WTC11 (cell line): Measurements from ENCODE around the gene MYH11. TPM values are rescaled to one million over a fixed set of nuclear protein-coding genes. Genes with fewer than 3 reads are reported as not detected.

Experiments used
- ATAC-seq: fragments of 200-7000 bp; cut with Tn5 transposase; 2 replicates; pipeline ENCODE4 v1.10.0; 2021; ENCODE audit warnings: mild to moderate bottlenecking, moderate library complexity
- CTCF ChIA-PET: fragments of 300-600 bp; sonication (Branson Sonifier 250); formaldehyde crosslinking; loops from one replicate; lab custom pipeline; 2021; ENCODE audit warnings: antibody characterized with exemption; lab: Charles Lee
- POLR2A ChIA-PET: fragments of 350-600 bp; sonication (Branson Sonifier 250); formaldehyde crosslinking; loops from one replicate; lab custom pipeline; 2021; ENCODE audit warnings: antibody characterized with exemption; lab: Charles Lee
- DNase-seq: peaks from one replicate; pipeline ENCODE4 v3.0.0; 2021; ENCODE audit warnings: low spot score
- H3K27ac Mint-ChIP-seq: 2 replicates; pipeline ENCODE4 v1.8.0; 2021; ENCODE audit warnings: mixed read lengths
- H3K27me3 Mint-ChIP-seq: 2 replicates; pipeline ENCODE4 v1.8.0; 2021; ENCODE audit warnings: low read depth, mild to moderate bottlenecking, moderate library complexity, mixed read lengths
- H3K36me3 Mint-ChIP-seq: 2 replicates; pipeline ENCODE4 v1.8.0; 2021; ENCODE audit warnings: mixed read lengths
- H3K4me1 Mint-ChIP-seq: 2 replicates; pipeline ENCODE4 v1.8.0; 2022; ENCODE audit warnings: mixed read lengths
- H3K4me3 Mint-ChIP-seq: 2 replicates; pipeline ENCODE4 v1.8.0; 2021; ENCODE audit warnings: mild to moderate bottlenecking, moderate library complexity, mixed read lengths
- H3K9me3 Mint-ChIP-seq: 2 replicates; pipeline ENCODE4 v1.8.0; 2021; ENCODE audit warnings: mixed read lengths
- ATF1 ChIP-seq: sonication (generic); formaldehyde crosslinking; IDR thresholded peaks from 2 replicates; pipeline ENCODE4 v1.8.1; 2023; ENCODE audit warnings: mild to moderate bottlenecking, moderate library complexity, missing genetic modification reagents
- ATF2 ChIP-seq: sonication (generic); formaldehyde crosslinking; IDR thresholded peaks from 2 replicates; pipeline ENCODE4 v1.8.1; 2022; ENCODE audit warnings: low read depth, missing genetic modification reagents, borderline replicate concordance
- CREM ChIP-seq: sonication (generic); formaldehyde crosslinking; IDR thresholded peaks from 2 replicates; pipeline ENCODE4 v1.8.1; 2022; ENCODE audit warnings: mild to moderate bottlenecking, missing genetic modification reagents, moderate library complexity
- CTCF ChIP-seq: fragments of 200-600 bp; IDR thresholded peaks from 2 replicates; pipeline ENCODE4 v1.8.0; 2022; ENCODE audit warnings: antibody characterized with exemption
- E2F4 ChIP-seq: sonication (generic); formaldehyde crosslinking; IDR thresholded peaks from 2 replicates; pipeline ENCODE4 v1.8.1; 2022; ENCODE audit warnings: low read depth, mild to moderate bottlenecking, moderate library complexity, missing genetic modification reagents, borderline replicate concordance
- FOXK1 ChIP-seq: sonication (generic); formaldehyde crosslinking; IDR thresholded peaks from 2 replicates; pipeline ENCODE4 v1.8.0; 2022; ENCODE audit warnings: mild to moderate bottlenecking, moderate library complexity, missing genetic modification reagents
- FOXP1 ChIP-seq: sonication (generic); formaldehyde crosslinking; IDR thresholded peaks from 2 replicates; pipeline ENCODE4 v1.8.0; 2022; ENCODE audit warnings: missing genetic modification reagents, mild to moderate bottlenecking, moderate library complexity, borderline replicate concordance
- GTF2I ChIP-seq: fragments of 250-450 bp; sonication (Bioruptor Pico); conservative IDR thresholded peaks from 2 replicates; pipeline ENCODE4 v1.4.0; 2021; ENCODE audit warnings: mild to moderate bottlenecking
- HMGA2 ChIP-seq: fragments of 250-450 bp; sonication (Bioruptor Pico); IDR thresholded peaks from 2 replicates; pipeline ENCODE4 v1.4.0; 2021; ENCODE audit warnings: mild to moderate bottlenecking, moderate library complexity
- IRF2 ChIP-seq: sonication (generic); formaldehyde crosslinking; IDR thresholded peaks from 2 replicates; pipeline ENCODE4 v1.8.0; 2022; ENCODE audit warnings: low read depth, missing genetic modification reagents, borderline replicate concordance
- JAZF1 ChIP-seq: fragments of 250-450 bp; sonication (Bioruptor Pico); IDR thresholded peaks from 2 replicates; pipeline ENCODE4 v1.9.0; 2021; ENCODE audit warnings: moderate library complexity, mild to moderate bottlenecking, inconsistent platforms
- MYBL2 ChIP-seq: sonication (generic); formaldehyde crosslinking; IDR thresholded peaks from 2 replicates; pipeline ENCODE4 v1.8.1; 2023; ENCODE audit warnings: mild to moderate bottlenecking, moderate library complexity, missing genetic modification reagents
- PRDM15 ChIP-seq: sonication (generic); formaldehyde crosslinking; IDR thresholded peaks from 2 replicates; pipeline ENCODE4 v1.8.0; 2022; ENCODE audit warnings: missing genetic modification reagents
- PRRX2 ChIP-seq: fragments of 250-450 bp; sonication (Bioruptor Pico); IDR thresholded peaks from 2 replicates; pipeline ENCODE4 v1.8.0; 2021; ENCODE audit warnings: mild to moderate bottlenecking
- RELA ChIP-seq: sonication (generic); formaldehyde crosslinking; IDR thresholded peaks from 2 replicates; pipeline ENCODE4 v1.8.1; 2022; ENCODE audit warnings: missing genetic modification reagents, mild to moderate bottlenecking, borderline replicate concordance
- RORB ChIP-seq: fragments of 250-450 bp; sonication (Bioruptor Pico); IDR thresholded peaks from 2 replicates; pipeline ENCODE4 v1.9.0; 2021; ENCODE audit warnings: mild to moderate bottlenecking
- SP1 ChIP-seq: sonication (generic); formaldehyde crosslinking; conservative IDR thresholded peaks from 2 replicates; pipeline ENCODE4 v1.8.1; 2022; ENCODE audit warnings: missing genetic modification reagents
- ZMAT4 ChIP-seq: fragments of 250-450 bp; sonication (Bioruptor Pico); IDR thresholded peaks from 2 replicates; pipeline ENCODE4 v1.9.0; 2021; ENCODE audit warnings: mild to moderate bottlenecking
- ZNF121 ChIP-seq: sonication (generic); formaldehyde crosslinking; IDR thresholded peaks from 2 replicates; pipeline ENCODE4 v1.8.0; 2023; ENCODE audit warnings: missing genetic modification reagents
- ZNF219 ChIP-seq: sonication (generic); formaldehyde crosslinking; IDR thresholded peaks from 2 replicates; pipeline ENCODE4 v1.8.0; 2023; ENCODE audit warnings: missing genetic modification reagents, mild to moderate bottlenecking, borderline replicate concordance
- ZNF232 ChIP-seq: sonication (generic); formaldehyde crosslinking; IDR thresholded peaks from 2 replicates; pipeline ENCODE4 v1.8.0; 2022; ENCODE audit warnings: mild to moderate bottlenecking, missing genetic modification reagents
- ZNF263 ChIP-seq: sonication (generic); formaldehyde crosslinking; IDR thresholded peaks from 2 replicates; pipeline ENCODE4 v1.8.1; 2022; ENCODE audit warnings: low read depth, mild to moderate bottlenecking, moderate library complexity, missing genetic modification reagents
- ZNF396 ChIP-seq: fragments of 250-450 bp; sonication (Bioruptor Pico); IDR thresholded peaks from 2 replicates; pipeline ENCODE4 v1.8.0; 2021; ENCODE audit warnings: mild to moderate bottlenecking, moderate library complexity, borderline replicate concordance
- ZNF423 ChIP-seq: fragments of 250-450 bp; sonication (Bioruptor Pico); IDR thresholded peaks from 2 replicates; pipeline ENCODE4 v2.1.2; 2022; ENCODE audit warnings: mild to moderate bottlenecking, moderate library complexity
- total RNA-seq: library from RNA; stranded (reverse); gene quantifications from 3 replicates; pipeline ENCODE4 v1.2.3, GENCODE V29; 2021

MYH11 gene
- total RNA-seq, 1 experiment from 2014 or later: 0.74 TPM

GRCh38 chr16:15703029-15703736 is 153.6 kb downstream of the MYH11 start (continued):
- TF ChIP-seq E2F4 (CRISPR knock-in tag): no peak
- no peak for TF ChIP-seq ATF1 (CRISPR knock-in tag)
- no peak for TF ChIP-seq ZNF219
- no peak for TF ChIP-seq CREM
- no peak for TF ChIP-seq SP1 (CRISPR knock-in tag)
- TF ChIP-seq ZNF232 (CRISPR knock-in tag): no peak
- no peak for TF ChIP-seq FOXP1
- TF ChIP-seq HMGA2 (CRISPR knock-in tag): no peak
- no peak for TF ChIP-seq JAZF1 (CRISPR knock-in tag)
- no peak for TF ChIP-seq ZNF396
- no peak for TF ChIP-seq RORB (CRISPR knock-in tag)

GRCh38 chr16:15701975-15702970 is 154.6 kb downstream of the MYH11 start:
- Mint-ChIP-seq H3K9me3 (no peaks in the 10 kb centered on the region), H3K27ac (no peak overlapping the region), H3K4me3 (no peak overlapping the region), H3K36me3 (peaks cover 24% of the 10 kb centered on the region), H3K27me3 (no peaks in the 10 kb centered on the region), H3K4me1 (no peaks in the 10 kb centered on the region)
- ATAC-seq: no peak
- POLR2A ChIA-PET: no interaction called here
- CTCF ChIA-PET: interaction anchor here (2.0 kb wide), 1 partner anchor 20 kb away, joined by 5 read pairs; no protein-coding TSS in a partner anchor
- TF ChIP-seq GTF2I (CRISPR knock-in tag) (no peak), CREM (no peak), ATF2 (no peak), MYBL2 (CRISPR knock-in tag) (no peak), ZNF219 (no peak), ZMAT4 (CRISPR knock-in tag) (no peak)
- no peak for DNase-seq

- Mint-ChIP-seq H3K36me3 (peaks cover 33% of the 10 kb centered on the region), H3K27me3 (no peaks in the 10 kb centered on the region), H3K4me3 (no peak overlapping the region), H3K27ac (no peak overlapping the region), H3K9me3 (no peaks in the 10 kb centered on the region), H3K4me1 (no peaks in the 10 kb centered on the region)
- no peak for ATAC-seq
- CTCF ChIA-PET: interaction anchor here (2.0 kb wide), 1 partner anchor 19 kb away, joined by 5 read pairs; no protein-coding TSS in a partner anchor
- DNase-seq: no peak
- POLR2A ChIA-PET: no interaction called here
- TF ChIP-seq GTF2I (CRISPR knock-in tag): no peak
- TF ChIP-seq FOXK1 (CRISPR knock-in tag): no peak
- TF ChIP-seq PRRX2 (CRISPR knock-in tag): no peak
- TF ChIP-seq RELA: no peak
- TF ChIP-seq PRDM15 (CRISPR knock-in tag): no peak
- no peak for TF ChIP-seq IRF2 (CRISPR knock-in tag)
- TF ChIP-seq CREM: no peak
- no peak for TF ChIP-seq ZNF263 (CRISPR knock-in tag)
- no peak for TF ChIP-seq CTCF
- no peak for TF ChIP-seq ZNF121
- TF ChIP-seq ZNF396: no peak
- TF ChIP-seq RORB (CRISPR knock-in tag): no peak
- TF ChIP-seq ZNF423 (CRISPR knock-in tag): no peak
These were observed 155.5 kb downstream of the MYH11 start for GRCh38 chr16:15701367-15701766.
